Osteoblast (primary cell): ENCODE results near the gene ANKRD34A. TPM values are rescaled to one million over a fixed set of nuclear protein-coding genes. Genes with fewer than 3 reads are reported as not detected.
A peak's percentile ranks its signal among the peaks of the same experiment; 100 is the strongest.

Experiments
- DNase-seq: peaks from one replicate; pipeline ENCODE4 v3.0.0; 2011; ENCODE audit warnings: low spot score, mixed read lengths; ENCODE audit not compliant: insufficient read length; ENCODE audit errors: missing footprints
- H2AFZ ChIP-seq: 2 replicates; pipeline ENCODE4 v1.6.0; 2011; ENCODE audit warnings: mild to moderate bottlenecking, low read length
- H3K27ac ChIP-seq: 2 replicates; pipeline ENCODE4 v1.5.1; 2011; ENCODE audit warnings: mild to moderate bottlenecking, low read depth, low read length, moderate library complexity
- H3K27me3 ChIP-seq: 2 replicates; pipeline ENCODE4 v1.6.0; 2012; ENCODE audit warnings: mild to moderate bottlenecking, control low read depth, inconsistent platforms, low read length, moderate library complexity; ENCODE audit not compliant: insufficient read depth
- H3K36me3 ChIP-seq: 2 replicates; pipeline ENCODE4 v1.5.1; 2011; ENCODE audit warnings: mild to moderate bottlenecking, low read length, control low read depth, moderate library complexity; ENCODE audit not compliant: insufficient read depth
- H3K4me1 ChIP-seq: 2 replicates; pipeline ENCODE4 v1.5.1; 2011; ENCODE audit warnings: mild to moderate bottlenecking, low read length, control low read depth, moderate library complexity; ENCODE audit not compliant: insufficient read depth
- H3K4me2 ChIP-seq: 2 replicates; pipeline ENCODE4 v1.6.0; 2011; ENCODE audit warnings: mild to moderate bottlenecking, low read length; ENCODE audit not compliant: insufficient read depth
- H3K4me3 ChIP-seq: fragments of 200-600 bp; sonication (generic); 3 replicates; pipeline ENCODE4 v1.5.1; 2012; ENCODE audit warnings: mild to moderate bottlenecking, low read length, inconsistent platforms; ENCODE audit not compliant: insufficient read depth
- H3K79me2 ChIP-seq: 2 replicates; pipeline ENCODE4 v1.6.0; 2012; ENCODE audit warnings: mild to moderate bottlenecking, low read length, control low read depth, inconsistent platforms; ENCODE audit not compliant: insufficient read depth
- H3K9me3 ChIP-seq: 2 replicates; pipeline ENCODE4 v1.5.1; 2011; ENCODE audit warnings: low read depth, low read length, control low read depth
- H4K20me1 ChIP-seq: 2 replicates; pipeline ENCODE4 v1.6.0; 2012; ENCODE audit warnings: mild to moderate bottlenecking, low read length, control low read depth; ENCODE audit not compliant: insufficient read depth
- total RNA-seq: library from RNA; depleted of rRNA; stranded (reverse); fragments of >200 nt; gene quantifications from 2 replicates; pipeline ENCODE4 v1.2.3, GENCODE V29; 2012
- TF ChIP-seq, protein P1 (sequence below): IDR thresholded peaks from 2 replicates; pipeline ENCODE4 v1.5.1; 2011; ENCODE audit warnings: mild to moderate bottlenecking, low read depth, low read length, moderate library complexity; ENCODE audit errors: extremely low read depth

ANKRD34A gene
- total RNA-seq, 1 donor, result 1.1 TPM

DNA sequence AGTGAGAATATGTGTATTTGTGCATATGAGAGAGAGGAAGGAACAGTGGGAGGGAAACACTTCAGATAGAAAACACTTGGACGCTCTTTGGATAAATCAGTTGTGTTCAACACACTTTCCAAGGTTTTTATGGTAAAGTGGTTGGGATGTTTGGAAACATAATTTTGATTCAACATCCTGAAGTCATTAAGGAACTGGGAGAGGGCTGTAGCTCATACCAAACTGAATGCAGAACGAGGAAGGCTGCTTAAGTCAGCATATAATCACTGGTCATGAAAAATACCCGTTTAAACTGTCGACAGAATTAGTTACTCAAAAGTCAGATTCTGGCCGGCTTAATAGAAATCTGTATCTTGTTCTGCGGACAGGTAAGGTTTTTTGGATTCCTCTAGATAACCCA lies 21.5 kb downstream of the ANKRD34A start:
- Histone ChIP-seq H3K36me3 (peaks cover 36% of the 10 kb centered on the region), H4K20me1 (no peaks in the 10 kb centered on the region), H3K79me2 (peaks cover 24% of the 10 kb centered on the region), H2AFZ (no peak overlapping the region), H3K4me3 (no peak overlapping the region), H3K27ac (no peak overlapping the region), H3K4me1 (no peaks in the 10 kb centered on the region), H3K9me3 (no peaks in the 10 kb centered on the region), H3K27me3 (no peaks in the 10 kb centered on the region), H3K4me2 (no peak overlapping the region)
- TF ChIP-seq, protein P1, sequence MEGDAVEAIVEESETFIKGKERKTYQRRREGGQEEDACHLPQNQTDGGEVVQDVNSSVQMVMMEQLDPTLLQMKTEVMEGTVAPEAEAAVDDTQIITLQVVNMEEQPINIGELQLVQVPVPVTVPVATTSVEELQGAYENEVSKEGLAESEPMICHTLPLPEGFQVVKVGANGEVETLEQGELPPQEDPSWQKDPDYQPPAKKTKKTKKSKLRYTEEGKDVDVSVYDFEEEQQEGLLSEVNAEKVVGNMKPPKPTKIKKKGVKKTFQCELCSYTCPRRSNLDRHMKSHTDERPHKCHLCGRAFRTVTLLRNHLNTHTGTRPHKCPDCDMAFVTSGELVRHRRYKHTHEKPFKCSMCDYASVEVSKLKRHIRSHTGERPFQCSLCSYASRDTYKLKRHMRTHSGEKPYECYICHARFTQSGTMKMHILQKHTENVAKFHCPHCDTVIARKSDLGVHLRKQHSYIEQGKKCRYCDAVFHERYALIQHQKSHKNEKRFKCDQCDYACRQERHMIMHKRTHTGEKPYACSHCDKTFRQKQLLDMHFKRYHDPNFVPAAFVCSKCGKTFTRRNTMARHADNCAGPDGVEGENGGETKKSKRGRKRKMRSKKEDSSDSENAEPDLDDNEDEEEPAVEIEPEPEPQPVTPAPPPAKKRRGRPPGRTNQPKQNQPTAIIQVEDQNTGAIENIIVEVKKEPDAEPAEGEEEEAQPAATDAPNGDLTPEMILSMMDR, result no peak
- no peak for DNase-seq

DNA sequence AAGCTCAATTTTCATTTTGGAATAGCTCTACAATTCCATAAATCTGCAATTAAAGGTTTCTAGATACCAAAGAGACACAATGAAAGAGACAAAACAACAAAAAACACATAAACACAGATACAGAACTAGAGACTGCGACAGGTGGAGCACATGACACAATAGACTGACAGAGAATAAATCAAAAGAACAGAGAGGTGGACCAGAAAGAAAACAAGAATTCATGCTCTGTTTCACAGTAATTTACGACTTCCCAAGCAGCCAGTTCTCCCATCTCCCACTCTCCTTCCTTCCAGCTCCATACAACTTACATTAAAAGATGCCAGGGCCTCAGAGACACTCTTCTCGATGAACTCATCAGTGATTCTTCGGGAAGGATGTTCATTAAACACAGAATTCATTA lies 22.0 kb downstream of the ANKRD34A start:
- no peak overlapping the region for H3K4me2 ChIP-seq
- TF ChIP-seq, protein P1, result no peak
- no peak for DNase-seq
- no peaks in the 10 kb centered on the region for H4K20me1 ChIP-seq
- no peaks in the 10 kb centered on the region for H3K27me3 ChIP-seq
- no peaks in the 10 kb centered on the region for H3K4me1 ChIP-seq
- H3K27ac ChIP-seq, result no peak overlapping the region
- no peaks in the 10 kb centered on the region for H3K9me3 ChIP-seq
- peaks cover 20% of the 10 kb centered on the region for H3K79me2 ChIP-seq
- peaks cover 34% of the 10 kb centered on the region for H3K36me3 ChIP-seq
- H2AFZ ChIP-seq, result no peak overlapping the region
- no peak overlapping the region for H3K4me3 ChIP-seq

DNA sequence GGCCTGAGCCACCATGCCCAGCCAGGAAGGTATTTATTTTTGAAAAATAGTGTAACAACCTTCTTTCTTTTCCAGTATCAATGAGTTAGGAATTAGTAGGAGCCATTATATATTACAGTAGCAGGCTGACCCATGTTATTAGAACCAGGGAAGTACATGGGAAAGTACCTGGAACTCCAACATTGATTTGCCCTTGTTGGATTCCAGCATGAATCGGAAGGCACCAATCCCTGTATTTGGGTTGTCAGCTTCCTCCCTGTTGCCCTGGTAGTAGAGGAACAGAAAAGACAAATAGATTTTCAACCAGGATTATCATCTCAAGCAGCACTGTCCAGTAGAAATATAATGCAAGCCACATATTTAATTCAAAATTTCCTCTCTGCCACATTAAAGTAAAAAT lies 26.9 kb downstream of the ANKRD34A start:
- H3K27me3 ChIP-seq, result no peaks in the 10 kb centered on the region
- H3K36me3 ChIP-seq, result peaks cover 43% of the 10 kb centered on the region
- H3K4me2 ChIP-seq, result no peak overlapping the region
- H3K4me1 ChIP-seq, result peaks cover 4% of the 10 kb centered on the region
- no peak for DNase-seq
- TF ChIP-seq, protein P1, result no peak
- no peak overlapping the region for H3K27ac ChIP-seq
- no peaks in the 10 kb centered on the region for H4K20me1 ChIP-seq
- H2AFZ ChIP-seq, result no peak overlapping the region
- no peaks in the 10 kb centered on the region for H3K79me2 ChIP-seq
- H3K4me3 ChIP-seq, result no peak overlapping the region
- H3K9me3 ChIP-seq, result no peaks in the 10 kb centered on the region

DNA sequence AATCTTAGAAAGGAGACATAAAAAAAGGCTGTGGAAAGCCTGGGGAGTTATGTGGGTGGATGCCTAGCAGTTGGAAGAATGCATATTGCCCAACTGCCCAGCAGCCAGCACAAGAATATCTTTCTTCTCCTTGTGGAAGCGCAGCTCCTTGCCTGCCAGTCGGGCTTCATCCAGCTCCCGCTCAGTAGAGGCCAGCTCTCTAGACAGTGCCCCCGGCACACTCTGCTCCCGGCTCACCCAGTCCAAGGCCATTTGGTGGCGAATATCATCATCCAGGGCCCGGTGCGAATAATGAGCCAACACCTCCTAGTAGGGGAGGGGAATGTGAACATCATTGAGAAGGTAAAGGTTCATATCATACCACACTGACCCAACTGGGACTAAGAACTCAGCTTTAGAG lies 28.1 kb downstream of the ANKRD34A start:
- Histone ChIP-seq H3K4me1 (peaks cover 4% of the 10 kb centered on the region), H4K20me1 (no peaks in the 10 kb centered on the region), H3K9me3 (no peaks in the 10 kb centered on the region), H3K27ac (peak overlapping the region; percentile 26), H3K27me3 (no peaks in the 10 kb centered on the region), H3K79me2 (no peaks in the 10 kb centered on the region), H3K4me3 (no peak overlapping the region), H2AFZ (no peak overlapping the region), H3K4me2 (no peak overlapping the region), H3K36me3 (peaks cover 38% of the 10 kb centered on the region)
- TF ChIP-seq, protein P1, result no peak
- DNase-seq, result peak; percentile 34
